HG03442 (cell line): Measurements from ENCODE around the gene RICTOR.

Source experiments
- ATAC-seq: cut with Tn5 transposase; IDR thresholded peaks from one replicate; pipeline ENCODE4 v1.9.1; 2021; ENCODE audit warnings: mild to moderate bottlenecking, moderate library complexity; ENCODE audit not compliant: unreplicated experiment

Gene RICTOR, protein sequence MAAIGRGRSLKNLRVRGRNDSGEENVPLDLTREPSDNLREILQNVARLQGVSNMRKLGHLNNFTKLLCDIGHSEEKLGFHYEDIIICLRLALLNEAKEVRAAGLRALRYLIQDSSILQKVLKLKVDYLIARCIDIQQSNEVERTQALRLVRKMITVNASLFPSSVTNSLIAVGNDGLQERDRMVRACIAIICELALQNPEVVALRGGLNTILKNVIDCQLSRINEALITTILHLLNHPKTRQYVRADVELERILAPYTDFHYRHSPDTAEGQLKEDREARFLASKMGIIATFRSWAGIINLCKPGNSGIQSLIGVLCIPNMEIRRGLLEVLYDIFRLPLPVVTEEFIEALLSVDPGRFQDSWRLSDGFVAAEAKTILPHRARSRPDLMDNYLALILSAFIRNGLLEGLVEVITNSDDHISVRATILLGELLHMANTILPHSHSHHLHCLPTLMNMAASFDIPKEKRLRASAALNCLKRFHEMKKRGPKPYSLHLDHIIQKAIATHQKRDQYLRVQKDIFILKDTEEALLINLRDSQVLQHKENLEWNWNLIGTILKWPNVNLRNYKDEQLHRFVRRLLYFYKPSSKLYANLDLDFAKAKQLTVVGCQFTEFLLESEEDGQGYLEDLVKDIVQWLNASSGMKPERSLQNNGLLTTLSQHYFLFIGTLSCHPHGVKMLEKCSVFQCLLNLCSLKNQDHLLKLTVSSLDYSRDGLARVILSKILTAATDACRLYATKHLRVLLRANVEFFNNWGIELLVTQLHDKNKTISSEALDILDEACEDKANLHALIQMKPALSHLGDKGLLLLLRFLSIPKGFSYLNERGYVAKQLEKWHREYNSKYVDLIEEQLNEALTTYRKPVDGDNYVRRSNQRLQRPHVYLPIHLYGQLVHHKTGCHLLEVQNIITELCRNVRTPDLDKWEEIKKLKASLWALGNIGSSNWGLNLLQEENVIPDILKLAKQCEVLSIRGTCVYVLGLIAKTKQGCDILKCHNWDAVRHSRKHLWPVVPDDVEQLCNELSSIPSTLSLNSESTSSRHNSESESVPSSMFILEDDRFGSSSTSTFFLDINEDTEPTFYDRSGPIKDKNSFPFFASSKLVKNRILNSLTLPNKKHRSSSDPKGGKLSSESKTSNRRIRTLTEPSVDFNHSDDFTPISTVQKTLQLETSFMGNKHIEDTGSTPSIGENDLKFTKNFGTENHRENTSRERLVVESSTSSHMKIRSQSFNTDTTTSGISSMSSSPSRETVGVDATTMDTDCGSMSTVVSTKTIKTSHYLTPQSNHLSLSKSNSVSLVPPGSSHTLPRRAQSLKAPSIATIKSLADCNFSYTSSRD (N-terminal part only)

DNA sequence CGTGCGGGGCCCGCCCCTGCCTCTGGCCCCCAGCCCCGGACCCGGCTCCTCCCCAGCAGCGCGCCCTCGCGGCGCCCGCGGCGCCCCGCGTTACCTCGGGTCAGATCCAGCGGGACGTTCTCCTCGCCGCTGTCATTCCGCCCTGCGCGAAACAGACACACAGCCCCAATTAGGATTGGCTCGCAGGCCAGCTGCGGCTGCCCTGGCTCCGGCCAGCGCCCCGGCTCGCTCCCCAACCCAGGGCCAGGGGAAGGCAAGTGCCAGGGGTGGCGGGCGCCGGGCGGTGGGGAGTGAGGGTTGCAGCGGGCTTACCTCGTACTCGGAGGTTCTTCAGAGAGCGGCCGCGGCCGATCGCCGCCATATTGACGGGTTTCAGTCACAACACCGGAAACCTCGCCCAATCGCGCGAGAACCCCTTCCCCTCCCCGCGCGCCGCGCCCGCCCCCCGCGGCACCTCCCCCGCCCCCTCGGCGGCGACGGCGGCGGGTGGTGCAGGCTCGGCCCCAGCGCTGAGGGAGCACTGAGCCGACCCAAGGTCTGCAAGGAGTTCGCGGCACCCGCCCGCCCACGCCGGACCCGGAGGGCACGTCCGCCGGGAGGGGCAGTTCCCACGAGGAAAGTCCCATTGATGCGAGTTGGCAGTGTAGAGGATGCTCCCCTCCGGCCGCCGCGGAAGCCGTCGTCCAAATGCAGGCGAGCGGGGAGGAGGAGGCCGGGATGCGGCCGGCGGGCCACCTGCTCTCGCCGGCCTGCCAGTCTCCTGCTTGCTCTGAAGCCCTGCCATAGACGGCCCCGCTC, at the start of gene RICTOR:
TSS of gene RICTOR (minus strand) at position 383 of the 798 bp plus-strand sequence. CDS start at position 361, 22 bp downstream.
- ATAC-seq: peak; percentile 67

DNA sequence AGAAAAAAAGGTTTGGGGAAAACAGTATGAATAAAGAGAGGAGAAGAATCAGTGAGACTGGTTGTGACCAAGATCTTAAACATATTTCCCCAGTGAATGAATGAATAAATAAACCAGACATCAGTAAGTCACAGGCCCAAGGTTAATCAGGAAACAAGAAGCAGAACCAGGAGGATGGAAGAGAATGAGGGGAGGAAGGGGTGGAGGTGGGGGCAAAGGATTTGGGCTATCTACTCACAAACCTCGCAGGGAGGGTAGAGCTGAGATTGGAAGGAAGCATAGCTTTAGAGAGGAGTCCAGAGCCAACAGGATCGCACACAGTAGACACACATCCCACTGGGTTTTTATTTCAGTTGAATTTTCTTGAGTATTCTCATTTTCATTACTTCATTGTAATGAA, 47.7 kb upstream of the RICTOR start:
- ATAC-seq: no peak

DNA sequence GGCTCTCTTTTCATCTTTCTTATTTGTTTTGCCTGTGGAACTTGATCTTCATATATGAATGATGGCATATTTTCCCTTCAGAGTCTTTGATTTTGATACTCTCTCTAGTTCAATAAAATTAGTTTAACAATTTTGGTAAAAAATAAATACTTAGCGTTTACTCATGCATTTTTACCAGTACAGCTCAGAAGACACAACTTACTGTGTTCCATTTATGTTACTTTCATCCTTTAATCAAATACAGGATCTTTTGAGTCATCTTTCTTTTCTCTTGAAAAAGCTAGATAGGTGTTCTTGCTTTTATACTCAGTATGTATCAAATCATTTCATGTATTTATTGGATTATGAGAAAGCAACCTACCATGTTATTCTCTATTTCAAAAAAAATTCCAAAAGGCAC, 47.1 kb upstream of the RICTOR start:
- no peak for ATAC-seq

DNA sequence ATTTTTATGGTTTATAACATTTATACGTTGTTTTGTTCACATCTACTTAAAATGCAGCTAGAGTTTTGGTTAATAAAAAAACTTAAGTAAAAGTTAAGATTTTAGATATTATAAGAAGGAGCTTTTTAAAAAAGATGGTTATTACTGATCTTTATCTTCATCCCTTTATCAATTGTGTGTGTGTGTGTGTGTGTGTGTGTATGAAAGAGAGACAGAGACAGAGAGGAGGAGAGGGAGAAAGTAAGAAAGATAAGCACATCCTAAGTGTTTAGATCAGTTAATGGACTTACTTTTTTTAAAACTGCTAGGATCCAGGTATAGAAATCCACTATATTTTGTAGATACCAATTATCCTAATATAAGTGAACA, 45.8 kb upstream of the RICTOR start:
- ATAC-seq: no peak

DNA sequence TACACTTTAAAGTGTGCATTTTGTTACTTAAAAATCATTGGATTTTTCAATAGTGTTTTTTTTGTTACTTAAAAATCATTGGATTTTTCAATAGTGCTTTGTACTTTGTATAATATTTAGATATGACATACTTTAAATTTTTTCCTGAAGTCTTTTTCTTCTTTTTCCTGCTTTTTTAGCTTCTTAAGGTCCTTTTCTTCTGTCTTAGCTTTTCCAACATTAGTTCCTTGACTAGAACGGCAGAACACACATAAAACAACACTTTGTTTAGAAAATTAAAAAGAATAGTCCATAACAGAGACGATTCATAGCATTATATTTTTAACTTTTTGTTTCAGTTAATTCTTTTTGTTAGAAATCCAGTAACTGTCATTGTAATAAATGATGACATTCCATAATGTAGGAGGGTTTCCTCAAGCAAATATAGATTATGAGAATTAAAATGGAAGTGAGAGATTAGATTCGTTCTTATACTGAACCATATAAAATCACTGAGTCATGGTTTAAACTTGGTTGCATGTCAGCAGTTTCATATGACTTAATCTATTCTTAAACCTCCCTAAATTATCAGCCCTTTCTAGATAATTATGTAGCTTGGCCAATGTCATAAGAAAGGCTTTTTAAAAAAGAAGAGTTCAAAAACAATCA, 45.3 kb upstream of the RICTOR start:
- no peak for ATAC-seq

DNA sequence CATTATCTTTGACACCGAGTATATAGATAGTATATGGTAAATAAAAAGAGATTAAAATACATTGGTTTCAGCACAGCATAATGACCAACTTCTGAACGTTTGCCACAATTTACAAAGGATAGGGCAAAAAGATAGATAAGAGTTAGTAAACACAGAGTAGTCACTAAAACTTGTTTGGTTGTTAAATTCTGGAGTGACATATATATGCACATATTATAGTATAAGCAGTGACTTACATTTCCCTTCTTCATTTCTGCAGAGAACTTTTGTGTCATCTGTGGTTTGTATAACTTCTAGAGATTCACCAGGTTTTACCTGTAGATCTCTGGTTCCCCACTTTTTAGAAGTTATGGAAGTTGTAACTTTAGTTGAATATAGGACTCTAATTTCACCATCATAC, 44.4 kb upstream of the RICTOR start:
- ATAC-seq: no peak

DNA sequence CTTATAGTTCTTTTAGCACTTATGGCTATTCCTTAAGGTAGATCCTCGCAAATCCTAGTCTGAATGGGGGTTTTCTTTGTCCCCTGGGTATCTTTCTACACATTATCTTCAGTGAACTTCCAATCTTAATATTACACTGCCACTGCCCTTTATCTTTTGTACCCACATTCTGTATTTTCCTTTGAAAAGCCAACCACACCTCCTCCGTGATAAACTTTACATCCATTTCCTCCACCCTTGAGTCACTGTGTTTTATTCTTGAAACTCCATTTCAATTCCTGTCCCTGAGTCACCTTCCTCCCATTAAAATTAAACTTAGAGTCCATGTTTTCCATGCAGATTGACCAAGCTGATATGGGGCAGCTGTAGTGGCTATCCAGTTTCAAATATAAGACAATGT, 43.2 kb upstream of the RICTOR start:
- no peak for ATAC-seq

DNA sequence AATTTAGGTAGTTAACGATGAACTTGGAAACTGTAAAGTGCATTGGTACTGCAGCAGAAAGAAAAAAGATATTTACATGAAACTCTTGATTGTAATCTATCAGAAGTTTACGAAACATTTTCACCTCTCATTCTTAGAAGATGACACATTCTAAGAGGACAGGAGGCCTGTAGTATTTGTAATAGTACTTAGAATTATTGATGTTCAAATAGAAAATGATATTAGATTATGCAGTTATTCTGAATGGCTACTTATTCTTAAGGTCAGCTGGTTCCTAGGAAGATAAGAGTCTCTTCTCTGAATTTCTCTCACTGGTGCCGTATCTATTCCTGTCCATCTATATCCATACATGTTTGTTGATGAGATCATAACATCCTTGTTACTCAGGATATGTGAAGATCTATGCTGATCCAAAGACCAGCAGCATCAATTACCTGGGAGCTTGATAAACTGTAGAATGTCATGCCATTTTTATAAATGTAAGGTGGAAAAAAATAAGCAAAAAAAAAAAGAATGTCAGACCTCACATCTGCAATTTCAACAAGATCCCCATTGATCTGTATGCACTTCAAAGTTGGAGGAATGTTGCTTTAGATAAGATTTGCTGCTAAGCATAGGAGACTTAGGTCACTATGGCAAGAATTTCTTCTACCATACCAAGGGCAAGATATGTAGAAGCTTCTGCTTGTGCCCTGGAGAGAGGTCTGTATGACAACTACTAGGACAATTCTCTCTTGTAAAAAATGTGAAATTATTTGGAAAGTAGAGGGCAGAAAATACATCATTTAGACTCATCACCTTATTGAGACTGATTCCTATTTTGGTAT, 42.4 kb upstream of the RICTOR start:
- no peak for ATAC-seq

DNA sequence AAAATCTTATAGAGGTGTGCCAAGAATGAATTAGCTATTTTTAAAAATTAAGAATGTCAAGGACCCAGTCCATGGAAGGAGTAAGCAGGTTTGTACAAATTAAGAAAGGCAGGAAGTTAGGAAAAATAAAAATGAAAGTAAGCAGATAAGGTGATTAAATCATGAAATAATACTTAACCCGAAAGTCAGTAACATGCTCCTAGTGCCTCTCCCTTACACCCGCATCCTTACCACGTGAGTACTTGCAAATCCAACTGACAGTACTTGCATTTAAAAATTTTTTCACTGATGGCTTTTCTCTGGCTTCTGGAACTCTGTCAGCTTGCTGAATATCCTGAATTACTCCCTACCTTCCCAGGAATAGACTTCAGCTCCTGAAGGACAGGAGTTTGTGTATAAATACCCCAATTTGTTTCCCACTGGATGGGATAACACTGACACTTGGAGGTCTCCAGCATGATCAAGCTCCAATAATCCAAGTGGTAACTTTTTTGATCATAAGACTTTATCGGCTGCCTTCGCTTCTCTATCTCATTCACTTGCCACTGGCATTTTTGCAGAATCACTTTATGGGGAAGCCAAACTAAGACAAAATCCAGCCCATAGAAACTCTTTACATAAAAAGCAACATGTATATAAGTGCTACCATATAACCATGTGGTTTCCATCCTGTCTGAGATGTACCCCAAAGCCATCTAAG, 41.6 kb upstream of the RICTOR start:
- no peak for ATAC-seq

DNA sequence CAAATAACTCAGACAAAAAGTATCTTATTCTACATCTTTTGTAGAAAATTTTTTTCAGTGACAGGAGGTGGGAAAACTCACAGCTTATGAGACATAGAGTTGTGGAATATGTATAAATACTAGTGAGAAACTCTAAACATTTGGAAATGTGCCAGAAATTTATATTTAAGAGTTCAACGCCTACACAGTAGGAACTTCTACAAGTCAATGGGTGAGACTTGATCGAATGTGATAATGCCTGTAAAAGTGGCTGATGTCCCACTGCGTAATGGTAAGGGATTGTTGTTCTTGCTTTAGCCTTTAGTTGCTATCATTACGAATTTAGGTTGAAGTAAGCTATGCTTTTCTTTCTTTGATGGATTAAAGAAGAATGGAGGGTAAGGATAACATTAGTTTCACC, 40.0 kb upstream of the RICTOR start:
- ATAC-seq: no peak

DNA sequence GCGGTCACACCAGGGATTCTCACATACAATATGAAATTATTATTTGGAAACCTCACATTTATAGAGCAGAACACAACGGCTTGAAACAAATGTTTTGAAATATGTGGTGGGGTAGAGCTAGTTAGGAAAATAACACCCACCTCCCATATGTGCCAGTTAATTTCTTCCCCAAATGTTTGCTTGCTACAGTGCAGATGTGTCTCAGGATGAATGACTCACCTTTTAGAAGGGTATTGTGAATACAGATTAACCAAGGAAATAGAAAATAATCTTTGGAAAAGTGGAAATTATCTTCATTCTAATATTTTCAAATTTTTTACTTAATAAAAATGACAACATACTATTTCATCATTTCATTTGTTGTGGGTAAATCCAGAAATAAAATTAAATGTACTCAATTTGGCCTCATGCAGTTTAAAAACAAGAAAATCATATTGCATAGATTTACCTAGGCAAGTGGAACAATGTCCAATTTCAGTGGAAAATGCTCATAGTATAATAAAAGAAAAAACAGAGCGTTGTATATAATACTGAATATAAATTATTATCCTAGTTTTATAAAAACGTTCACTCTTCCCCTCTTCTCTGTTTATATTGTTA, 39.3 kb upstream of the RICTOR start:
- no peak for ATAC-seq

DNA sequence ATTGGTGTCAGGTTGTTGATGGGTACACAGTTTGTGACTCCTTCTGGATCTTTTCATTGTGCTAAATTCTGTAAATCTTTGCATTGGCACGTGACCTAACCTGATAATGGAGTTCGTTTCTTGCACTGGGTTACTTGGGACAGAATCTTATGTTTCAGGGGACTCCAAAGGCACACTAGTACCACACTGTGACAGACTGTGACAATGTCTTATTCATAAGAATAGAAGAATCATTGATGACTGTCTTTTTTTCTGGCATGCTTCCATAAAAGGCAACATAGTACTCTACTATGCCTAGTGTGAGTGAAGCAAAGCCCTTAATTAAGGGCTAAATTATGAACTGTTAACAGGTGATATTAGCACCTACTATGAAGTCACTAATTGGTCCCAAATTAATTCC, 35.4 kb upstream of the RICTOR start:
- no peak for ATAC-seq

DNA sequence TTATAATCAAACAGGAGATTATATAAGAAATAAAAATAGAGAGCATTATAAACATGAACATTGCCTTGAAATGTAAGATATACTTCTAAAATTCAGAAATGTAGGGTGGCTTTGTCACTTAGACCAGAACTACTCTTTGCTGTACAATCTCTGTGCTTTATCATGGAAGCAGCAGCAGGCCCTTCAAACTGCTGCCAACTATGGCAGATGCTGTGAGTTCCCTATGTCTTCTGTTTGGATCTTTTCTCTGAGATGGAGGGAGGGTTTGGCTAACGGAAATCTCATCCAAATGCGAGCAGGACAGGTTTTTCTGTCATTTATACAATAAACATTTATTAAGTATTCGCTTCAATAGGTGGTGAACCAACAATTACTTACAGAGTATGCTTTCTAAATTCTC, 34.8 kb upstream of the RICTOR start:
- no peak for ATAC-seq

DNA sequence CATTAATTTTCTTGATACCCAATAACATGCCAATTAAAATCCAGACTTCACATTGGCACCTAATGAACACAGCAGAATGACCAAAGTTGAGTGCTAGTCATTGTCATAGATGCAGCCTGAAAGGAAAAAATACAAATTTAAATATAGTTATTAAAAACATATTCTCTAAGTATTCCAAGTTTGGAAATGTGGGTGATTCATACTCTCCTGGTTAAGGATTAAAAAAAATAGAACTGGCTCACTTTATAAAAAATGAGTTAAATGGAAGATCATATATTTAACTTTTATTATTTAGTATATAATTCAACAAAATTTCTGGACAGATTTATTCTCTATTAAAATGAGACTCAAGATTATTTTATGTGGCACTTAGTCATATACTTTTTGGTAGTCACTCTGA, 33.2 kb upstream of the RICTOR start:
- ATAC-seq: no peak

DNA sequence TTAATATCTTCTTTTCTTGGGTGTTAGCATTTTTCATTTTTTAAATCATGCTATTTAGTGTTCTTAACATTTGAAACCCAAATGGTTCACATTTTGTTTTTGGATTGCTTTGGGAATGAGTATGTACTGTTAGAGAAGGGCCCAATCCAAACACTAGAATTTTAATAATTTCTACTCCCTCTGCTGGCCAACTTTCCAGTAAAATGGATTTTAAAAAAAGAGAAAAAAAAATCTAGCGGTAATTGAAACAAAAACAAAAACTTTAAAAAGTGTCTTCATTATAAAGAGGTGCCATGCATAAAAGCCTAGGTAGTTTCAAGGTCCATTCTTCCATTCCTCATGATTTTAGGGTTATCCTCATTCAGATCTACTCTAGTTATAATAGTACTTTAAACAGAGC, 32.1 kb upstream of the RICTOR start:
- no peak for ATAC-seq

DNA sequence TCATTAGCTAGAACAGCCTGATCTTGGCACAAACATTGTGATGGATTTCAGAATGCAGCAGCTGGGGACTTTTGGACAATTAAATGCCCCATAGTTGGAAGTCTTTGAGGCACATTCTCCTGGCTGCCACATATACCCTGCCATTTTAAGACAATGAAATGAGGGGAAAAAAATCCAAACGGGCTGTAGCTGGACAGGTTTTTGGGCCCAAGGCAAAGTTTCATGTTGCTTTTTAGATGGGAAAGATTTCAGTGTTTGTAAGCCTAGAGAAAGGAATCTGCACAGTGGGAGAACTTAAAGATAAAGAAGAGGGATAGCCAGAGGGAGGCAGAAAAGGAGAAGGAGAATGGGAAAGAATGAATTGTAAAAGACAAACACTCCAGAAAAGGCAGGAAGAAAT, 30.0 kb upstream of the RICTOR start:
- ATAC-seq: no peak

DNA sequence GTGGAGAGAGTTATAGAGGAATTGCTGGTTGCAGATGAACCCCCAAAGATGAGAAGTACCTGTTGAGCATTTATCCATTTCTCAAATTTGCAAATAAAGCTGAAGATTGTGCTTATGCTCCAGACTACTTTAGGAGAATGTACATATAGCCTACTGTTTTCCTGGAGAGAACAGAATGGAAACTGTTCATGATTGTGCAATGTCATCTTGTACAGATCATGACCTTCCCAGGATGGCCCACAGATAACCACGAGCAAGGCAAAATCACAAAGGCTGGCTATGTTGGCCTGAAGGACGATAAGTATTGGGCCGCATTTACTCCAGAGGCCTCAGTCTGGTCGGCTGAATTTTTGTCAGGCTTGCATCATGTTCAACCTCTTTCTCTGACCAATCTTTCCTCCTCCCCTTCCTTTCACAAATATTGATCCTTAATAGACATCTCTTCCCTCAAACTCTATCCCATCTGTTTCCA, 28.5 kb upstream of the RICTOR start:
- no peak for ATAC-seq

DNA sequence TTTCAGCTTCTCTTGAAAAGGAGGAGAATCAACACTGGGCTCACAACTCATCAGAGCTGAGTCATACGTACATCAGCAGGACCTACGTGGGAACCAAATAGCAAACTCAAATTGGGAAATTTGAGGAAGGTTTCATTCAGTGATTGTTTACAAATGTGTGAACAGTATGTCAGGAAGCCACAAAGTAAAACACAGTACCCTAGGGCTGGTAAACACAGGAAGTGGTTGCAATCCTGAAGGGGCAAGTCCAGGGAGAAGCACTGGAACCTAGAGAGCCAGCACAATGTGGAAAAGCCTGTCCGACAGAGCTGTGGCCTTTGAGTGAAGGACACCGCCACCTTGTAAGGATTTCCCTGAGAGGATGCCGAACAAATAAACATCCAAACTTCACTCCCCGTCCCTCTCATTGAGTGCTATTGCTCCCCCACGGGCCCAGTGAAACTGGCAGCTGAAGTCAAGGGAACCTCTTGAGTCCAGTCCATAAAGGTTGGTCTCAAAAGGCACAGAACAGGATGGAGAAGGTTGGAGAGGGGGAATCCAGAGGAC, 26.7 kb upstream of the RICTOR start:
- no peak for ATAC-seq
